HepG2 (cell line): ENCODE measurements around the gene GHR.

Experiments
- CTCF ChIP-seq: sonication (generic); formaldehyde crosslinking; IDR thresholded peaks from 2 replicates; pipeline ENCODE4 v1.5.0; 2020; ENCODE audit warnings: mild to moderate bottlenecking, missing genetic modification reagents, moderate library complexity
- GATA4 ChIP-seq: sonication (generic); IDR thresholded peaks from 2 replicates; pipeline ENCODE4 v1.6.1; 2016; ENCODE audit warnings: antibody characterized with exemption, low read depth, borderline replicate concordance
- PHB2 ChIP-seq: fragments of 450-650 bp; IDR thresholded peaks from 2 replicates; pipeline ENCODE4 v1.6.1; 2018; ENCODE audit not compliant: partially characterized antibody
- PRDM4 ChIP-seq: sonication (generic); formaldehyde crosslinking; IDR thresholded peaks from 2 replicates; pipeline ENCODE4 v1.9.0; 2021; ENCODE audit warnings: missing genetic modification reagents, borderline replicate concordance
- SRF ChIP-seq: IDR thresholded peaks from 2 replicates; pipeline ENCODE4 v1.6.1; 2011; ENCODE audit warnings: mild to moderate bottlenecking, low read depth, low read length, moderate library complexity
- SRSF1 ChIP-seq: fragments of 200-400 bp; formaldehyde crosslinking; optimal IDR thresholded peaks from 2 replicates; pipeline ENCODE3; 2017; ENCODE audit warnings: mild to moderate bottlenecking, low read depth, low read length, moderate library complexity
- ZBTB39 ChIP-seq: sonication (generic); formaldehyde crosslinking; IDR thresholded peaks from 2 replicates; pipeline ENCODE4 v1.5.0; 2020; ENCODE audit warnings: missing genetic modification reagents
- ZMYM3 ChIP-seq: sonication (generic); formaldehyde crosslinking; IDR thresholded peaks from 2 replicates; pipeline ENCODE4 v1.5.1; 2020; ENCODE audit warnings: mild to moderate bottlenecking, missing genetic modification reagents

- TF ChIP-seq PHB2, result no peak
- no peak for TF ChIP-seq PRDM4 (CRISPR knock-in tag)
- no peak for TF ChIP-seq SRF
- TF ChIP-seq ZMYM3 (CRISPR knock-in tag), result no peak
- no peak for TF ChIP-seq GATA4
- TF ChIP-seq SRSF1, result no peak
- no peak for TF ChIP-seq CTCF (CRISPR knock-in tag)
- no peak for TF ChIP-seq ZBTB39
These were observed 211.3 kb downstream of the GHR start for GRCh38 chr5:42634575-42634974.
